ENCODE data around the gene UCHL5.

UCHL5 gene

GRCh38 chr1:192967901-192968300, 91.3 kb downstream of the UCHL5 start:
- DNase-seq, result no peak

- DNase-seq, result no peak
Measured at GRCh38 chr1:192967211-192967877, 91.8 kb downstream of the UCHL5 start.

GRCh38 chr1:192966073-192966472, 93.1 kb downstream of the UCHL5 start:
- no peak for DNase-seq

- no peak for DNase-seq
Measured at GRCh38 chr1:192962901-192963300, 96.3 kb downstream of the UCHL5 start.

Data from hypothalamus (tissue), 51 donors.